ENCODE results near the gene APOBEC4. TPM values are rescaled to one million over a fixed set of nuclear protein-coding genes. Genes with fewer than 3 reads are reported as not detected.

APOBEC4 gene
- total and polyA plus RNA-seq, 2 donors from 2014 or later, result not detected

DNA sequence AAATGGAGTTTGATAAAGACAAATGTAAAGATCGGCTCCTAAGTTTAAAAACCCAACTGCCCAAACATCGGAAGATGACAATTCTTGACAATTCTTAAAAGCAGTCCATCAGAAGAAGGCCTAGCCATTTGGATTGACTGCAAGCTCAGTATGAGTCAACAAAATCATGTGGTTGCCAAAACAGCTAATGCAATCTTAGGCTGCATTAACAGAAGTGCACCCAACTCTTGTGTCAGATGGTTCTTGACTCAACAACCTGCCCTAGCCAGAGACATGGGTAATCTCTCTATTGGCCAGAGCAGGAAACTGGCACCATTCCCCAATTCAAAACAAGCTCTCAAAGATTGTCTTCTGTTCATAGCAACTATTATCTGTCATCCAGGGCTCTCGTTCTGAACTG lies 53.0 kb downstream of the APOBEC4 start:
- intact Hi-C loops (cut with DNase I), result no loop called here
- H3K27me3 ChIP-seq (ENCODE audit: control insufficient read depth, insufficient read depth, low read length), result no peaks in the 10 kb centered on the region
- H3K36me3 ChIP-seq (ENCODE audit: control insufficient read depth in 2 of 3, insufficient read depth in 3 of 3, low read length in 3 of 3), result no peaks in the 10 kb centered on the region
- H3K9me3 ChIP-seq (ENCODE audit: control insufficient read depth in 2 of 3, insufficient read depth in 1 of 3, low read length in 3 of 3), result no peaks in the 10 kb centered on the region
- no peak overlapping the region for H3K27ac ChIP-seq (ENCODE audit: low read depth in 2 of 2, low read length in 2 of 2)
- H3K4me1 ChIP-seq (ENCODE audit: control insufficient read depth in 2 of 3, insufficient read depth in 2 of 3, low read depth in 1 of 3, low read length in 3 of 3), result peaks cover 0 to 4% (median 0%) of the 10 kb centered on the region in 3 donors
- DNase-seq (no peak), FAIRE-seq (no peak)
- H3K9ac ChIP-seq (ENCODE audit: low read length in 3 of 3), result no peak overlapping the region
- TF ChIP-seq, protein P1, sequence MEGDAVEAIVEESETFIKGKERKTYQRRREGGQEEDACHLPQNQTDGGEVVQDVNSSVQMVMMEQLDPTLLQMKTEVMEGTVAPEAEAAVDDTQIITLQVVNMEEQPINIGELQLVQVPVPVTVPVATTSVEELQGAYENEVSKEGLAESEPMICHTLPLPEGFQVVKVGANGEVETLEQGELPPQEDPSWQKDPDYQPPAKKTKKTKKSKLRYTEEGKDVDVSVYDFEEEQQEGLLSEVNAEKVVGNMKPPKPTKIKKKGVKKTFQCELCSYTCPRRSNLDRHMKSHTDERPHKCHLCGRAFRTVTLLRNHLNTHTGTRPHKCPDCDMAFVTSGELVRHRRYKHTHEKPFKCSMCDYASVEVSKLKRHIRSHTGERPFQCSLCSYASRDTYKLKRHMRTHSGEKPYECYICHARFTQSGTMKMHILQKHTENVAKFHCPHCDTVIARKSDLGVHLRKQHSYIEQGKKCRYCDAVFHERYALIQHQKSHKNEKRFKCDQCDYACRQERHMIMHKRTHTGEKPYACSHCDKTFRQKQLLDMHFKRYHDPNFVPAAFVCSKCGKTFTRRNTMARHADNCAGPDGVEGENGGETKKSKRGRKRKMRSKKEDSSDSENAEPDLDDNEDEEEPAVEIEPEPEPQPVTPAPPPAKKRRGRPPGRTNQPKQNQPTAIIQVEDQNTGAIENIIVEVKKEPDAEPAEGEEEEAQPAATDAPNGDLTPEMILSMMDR (IDR thresholded peaks at IDR 0.05; ENCODE audit: borderline replicate concordance, extremely low read depth, insufficient read depth), result no peak
- no peak overlapping the region for H3K4me3 ChIP-seq (ENCODE audit: low read length in 3 of 3)

GRCh38 chr1:183598386-183598785 lies 54.7 kb downstream of the APOBEC4 start:
- Histone ChIP-seq H3K9ac (ENCODE audit: low read length in 3 of 3) (no peak overlapping the region), H3K27me3 (ENCODE audit: control insufficient read depth, insufficient read depth, low read length) (no peaks in the 10 kb centered on the region), H3K4me3 (ENCODE audit: low read length in 3 of 3) (no peak overlapping the region), H3K36me3 (ENCODE audit: control insufficient read depth in 2 of 3, insufficient read depth in 3 of 3, low read length in 3 of 3) (no peaks in the 10 kb centered on the region), H3K4me1 (ENCODE audit: control insufficient read depth in 2 of 3, insufficient read depth in 2 of 3, low read depth in 1 of 3, low read length in 3 of 3) (peaks cover 0 to 4% (median 0%) of the 10 kb centered on the region in 3 donors), H3K9me3 (ENCODE audit: control insufficient read depth in 2 of 3, insufficient read depth in 1 of 3, low read length in 3 of 3) (no peaks in the 10 kb centered on the region), H3K27ac (ENCODE audit: low read depth in 2 of 2, low read length in 2 of 2) (no peak overlapping the region)
- intact Hi-C loops (cut with DNase I), result no loop called here
- peak in 2 of 5 donors; percentile 37 to 48 for DNase-seq
- TF ChIP-seq, protein P1 (IDR thresholded peaks at IDR 0.05; ENCODE audit: borderline replicate concordance, extremely low read depth, insufficient read depth), result no peak
- FAIRE-seq, result no peak

GRCh38 chr1:183597656-183598347 lies 55.3 kb downstream of the APOBEC4 start:
- H3K9ac ChIP-seq (ENCODE audit: low read length in 3 of 3), result no peak overlapping the region
- H3K9me3 ChIP-seq (ENCODE audit: control insufficient read depth in 2 of 3, insufficient read depth in 1 of 3, low read length in 3 of 3), result no peaks in the 10 kb centered on the region
- no peaks in the 10 kb centered on the region for H3K27me3 ChIP-seq (ENCODE audit: control insufficient read depth, insufficient read depth, low read length)
- DNase-seq, result peak in 1 of 5 donors; percentile 36
- H3K4me3 ChIP-seq (ENCODE audit: low read length in 3 of 3), result no peak overlapping the region
- TF ChIP-seq, protein P1 (IDR thresholded peaks at IDR 0.05; ENCODE audit: borderline replicate concordance, extremely low read depth, insufficient read depth), result no peak
- no peak for FAIRE-seq
- peaks cover 0 to 4% (median 0%) of the 10 kb centered on the region in 3 donors for H3K4me1 ChIP-seq (ENCODE audit: control insufficient read depth in 2 of 3, insufficient read depth in 2 of 3, low read depth in 1 of 3, low read length in 3 of 3)
- intact Hi-C loops (cut with DNase I), result no loop called here
- no peak overlapping the region for H3K27ac ChIP-seq (ENCODE audit: low read depth in 2 of 2, low read length in 2 of 2)
- H3K36me3 ChIP-seq (ENCODE audit: control insufficient read depth in 2 of 3, insufficient read depth in 3 of 3, low read length in 3 of 3), result no peaks in the 10 kb centered on the region

Measured in kidney (tissue), 14 donors.